Neuronal stem cell (in vitro differentiated cells): Measurements from ENCODE around the gene TMEM196.
"Not testable (repeated sequence)": the region's sequence is repeated elsewhere in the genome, so short reads cannot be mapped to it uniquely, and the experiment has no call there.

Experiments
- DNase-seq: peaks from one replicate; pipeline ENCODE4 v3.0.0-alpha.2; 2013; ENCODE audit warnings: low spot score
- H2AFZ ChIP-seq: one replicate; pipeline ENCODE4 v1.6.1; 2013; ENCODE audit warnings: mild to moderate bottlenecking, low read length, inconsistent platforms
- H2AK5ac ChIP-seq: 2 replicates; pipeline ENCODE4 v1.6.1; 2013; ENCODE audit warnings: low read depth, mild to moderate bottlenecking, inconsistent platforms, low read length, moderate library complexity, mixed read lengths
- H2BK120ac ChIP-seq: 2 replicates; pipeline ENCODE4 v1.6.1; 2013; ENCODE audit warnings: low read depth, mild to moderate bottlenecking, inconsistent platforms, low read length, moderate library complexity, mixed read lengths
- H2BK12ac ChIP-seq: one replicate; pipeline ENCODE4 v1.6.1; 2013; ENCODE audit warnings: low read length, inconsistent platforms
- H2BK15ac ChIP-seq: 2 replicates; pipeline ENCODE4 v1.6.1; 2013; ENCODE audit warnings: mild to moderate bottlenecking, low read length, inconsistent platforms, mixed read lengths
- H2BK5ac ChIP-seq: one replicate; pipeline ENCODE4 v1.6.1; 2013; ENCODE audit warnings: inconsistent platforms, mild to moderate bottlenecking, low read length, moderate library complexity
- H3K14ac ChIP-seq: one replicate; pipeline ENCODE4 v1.6.1; 2013; ENCODE audit warnings: low read length, inconsistent platforms
- H3K18ac ChIP-seq: 2 replicates; pipeline ENCODE4 v1.6.1; 2013; ENCODE audit warnings: low read length, inconsistent platforms
- H3K23ac ChIP-seq: 2 replicates; pipeline ENCODE4 v1.6.1; 2013; ENCODE audit warnings: low read depth, mild to moderate bottlenecking, mixed read lengths, low read length, inconsistent platforms; ENCODE audit not compliant: poor library complexity
- H3K27ac ChIP-seq: replicated peaks from 3 replicates; pipeline ENCODE4 v1.5.1; 2013; ENCODE audit warnings: low read length, inconsistent platforms
- H3K27me3 ChIP-seq, 3 experiments: 2 replicates each; pipeline ENCODE4 v1.6.1; 2013; ENCODE audit warnings: low read length in 3 of 3, mild to moderate bottlenecking in 2 of 3, inconsistent platforms in 1 of 3, low read depth in 1 of 3, mixed read lengths in 1 of 3, moderate library complexity in 1 of 3; ENCODE audit not compliant: control insufficient read depth in 3 of 3, insufficient read depth in 3 of 3
- H3K36me3 ChIP-seq, 2 donors: replicated peaks in 1 of 2; 2 replicates each; pipeline ENCODE4 v1.6.1; 2013; ENCODE audit warnings: low read length in 2 of 2; ENCODE audit not compliant: control insufficient read depth in 2 of 2, insufficient read depth in 2 of 2
- H3K4ac ChIP-seq: 2 replicates; pipeline ENCODE4 v1.6.1; 2013; ENCODE audit warnings: inconsistent platforms, mild to moderate bottlenecking, low read length, moderate library complexity
- H3K4me1 ChIP-seq, 2 donors: 1 replicate in 1 of 2; 2 replicates in 1 of 2; pipeline ENCODE4 v1.6.1; 2013; ENCODE audit warnings: low read length in 2 of 2, low read depth in 1 of 2; ENCODE audit not compliant: control insufficient read depth in 2 of 2, insufficient read depth in 1 of 2
- H3K4me2 ChIP-seq: one replicate; pipeline ENCODE4 v1.6.1; 2013; ENCODE audit warnings: mild to moderate bottlenecking, low read length, inconsistent platforms; ENCODE audit not compliant: insufficient read depth, poor library complexity, severe bottlenecking
- H3K4me3 ChIP-seq, 2 donors: 2 replicates each; pipeline ENCODE4 v1.5.1; 2013; ENCODE audit warnings: low read length in 2 of 2, mild to moderate bottlenecking in 2 of 2, inconsistent platforms in 1 of 2, moderate library complexity in 1 of 2
- H3K79me1 ChIP-seq: one replicate; pipeline ENCODE4 v1.6.1; 2013; ENCODE audit warnings: low read depth, mild to moderate bottlenecking, inconsistent platforms, low read length, moderate library complexity
- H3K9ac ChIP-seq: one replicate; pipeline ENCODE4 v1.6.1; 2013; ENCODE audit warnings: mild to moderate bottlenecking, low read depth, low read length, inconsistent platforms; ENCODE audit not compliant: poor library complexity
- H3K9me3 ChIP-seq, 2 donors: replicated peaks in 1 of 2; 2 replicates each; pipeline versions ENCODE3 to v1.6.1; 2013; ENCODE audit warnings: low read length in 2 of 2, mild to moderate bottlenecking in 2 of 2, inconsistent platforms in 1 of 2, low read depth in 1 of 2, mixed read lengths in 1 of 2, moderate library complexity in 1 of 2; ENCODE audit not compliant: control insufficient read depth in 2 of 2, insufficient read depth in 1 of 2
- H4K8ac ChIP-seq: one replicate; pipeline ENCODE4 v1.6.1; 2013; ENCODE audit warnings: low read depth, mild to moderate bottlenecking, inconsistent platforms, low read length, moderate library complexity
- H4K91ac ChIP-seq: one replicate; pipeline ENCODE4 v1.6.1; 2013; ENCODE audit warnings: low read length, low read depth, mild to moderate bottlenecking, inconsistent platforms; ENCODE audit not compliant: poor library complexity
- WGBS, 2 donors: extraction: QIAGEN DNeasy Blood & Tissue Kit; methylation state at CpG; one replicate each; pipeline ENCODE4 v1.1.7; 2013; ENCODE audit warnings: missing lambda C conversion rate in 2 of 2, mixed read lengths in 1 of 2; ENCODE audit not compliant: insufficient read length in 2 of 2, insufficient replicate concordance in 1 of 2; ENCODE audit errors: extremely low coverage in 2 of 2; 5-methylcytosine and 5-hydroxymethylcytosine counted together

TMEM196 gene

DNA sequence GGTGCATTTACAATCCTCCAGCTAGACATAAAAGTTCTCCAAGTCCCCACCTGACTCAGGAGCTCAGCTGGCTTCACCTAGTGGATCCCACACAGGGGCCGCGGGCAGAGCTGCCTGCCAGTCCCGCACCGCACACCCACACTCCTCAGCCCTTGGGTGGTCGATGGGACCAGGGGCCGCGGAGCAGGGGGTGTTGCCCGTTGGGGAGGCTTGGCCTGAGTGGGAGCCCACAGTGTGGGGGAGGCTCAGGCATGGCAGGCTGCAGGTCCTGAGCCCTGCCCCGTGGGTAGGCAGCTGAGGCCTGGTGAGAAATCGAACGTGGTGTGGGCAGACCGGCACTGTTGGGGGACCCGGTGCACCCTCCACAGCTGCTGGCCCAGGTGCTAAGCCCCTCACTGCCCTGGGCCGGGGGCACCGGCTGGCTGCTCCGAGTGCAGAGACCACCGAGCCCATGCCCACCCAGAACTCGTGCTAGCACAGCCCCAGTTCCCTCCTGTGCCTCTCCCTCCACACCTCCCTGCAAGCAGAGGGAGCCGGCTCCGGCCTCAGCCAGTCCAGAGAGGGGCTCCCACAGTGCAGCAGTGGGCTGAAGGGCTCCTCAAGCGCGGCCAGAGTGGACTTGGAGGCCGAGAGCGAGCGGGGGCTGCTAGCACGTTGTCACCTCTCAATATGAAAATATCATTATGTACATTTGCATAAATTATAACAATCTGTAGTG lies 81.1 kb downstream of the TMEM196 start:
- no peak overlapping the region for H2AK5ac ChIP-seq
- H2BK12ac ChIP-seq = peak overlapping the region; percentile 63
- no peak overlapping the region for H3K9ac ChIP-seq
- H2AFZ ChIP-seq = no peak overlapping the region
- DNase-seq = no peak
- H3K18ac ChIP-seq = no peak overlapping the region
- no CpG with 5 or more reads among the region's 26 CpGs for WGBS, 2 donors
- no peak overlapping the region for H2BK120ac ChIP-seq
- H3K4me2 ChIP-seq = no peak overlapping the region
- no peaks in the 10 kb centered on the region for H3K4me1 ChIP-seq
- peaks cover 0 to 9% of the 10 kb centered on the region in 2 donors for H3K36me3 ChIP-seq
- no peak overlapping the region for H2BK5ac ChIP-seq
- H3K79me1 ChIP-seq = peaks cover 3% of the 10 kb centered on the region
- H4K8ac ChIP-seq = no peak overlapping the region
- H3K27me3 ChIP-seq = no peaks in the 10 kb centered on the region
- no peak overlapping the region for H3K23ac ChIP-seq
- H2BK15ac ChIP-seq = no peak overlapping the region
- no peak overlapping the region for H4K91ac ChIP-seq
- no peak overlapping the region for H3K4me3 ChIP-seq
- no peak overlapping the region for H3K4ac ChIP-seq
- no peak overlapping the region for H3K27ac ChIP-seq
- no peak overlapping the region for H3K14ac ChIP-seq
- H3K9me3 ChIP-seq = peaks cover 0 to 3% of the 10 kb centered on the region in 2 donors

DNA sequence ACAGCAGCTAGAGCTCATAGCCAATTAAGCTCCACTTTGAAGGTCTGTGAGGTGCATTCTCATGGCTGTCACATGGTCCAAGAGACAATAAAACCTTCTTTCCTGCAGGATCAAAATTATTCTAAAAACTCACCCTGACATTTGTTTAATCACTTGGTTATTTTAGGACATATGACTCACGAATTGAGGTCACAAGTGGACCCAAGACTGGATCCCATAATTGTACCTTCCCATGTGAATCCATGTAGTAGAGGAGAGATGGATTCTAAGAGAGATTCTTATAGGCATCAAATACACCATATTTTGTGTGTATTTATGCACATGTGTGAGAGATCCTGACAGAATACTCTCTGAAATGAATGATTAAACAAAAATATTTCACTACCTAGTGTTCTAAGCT lies 82.7 kb downstream of the TMEM196 start:
- no peak overlapping the region for H2AK5ac ChIP-seq
- H3K4me2 ChIP-seq = no peak overlapping the region
- H3K4me3 ChIP-seq = no peak overlapping the region
- WGBS, 2 donors = no CpG with 5 or more reads among the region's 1 CpG
- no peaks in the 10 kb centered on the region for H3K27me3 ChIP-seq
- no peak overlapping the region for H3K23ac ChIP-seq
- H2BK15ac ChIP-seq = no peak overlapping the region
- H3K27ac ChIP-seq = no peak overlapping the region
- H3K9ac ChIP-seq = no peak overlapping the region
- no peak overlapping the region for H2BK5ac ChIP-seq
- H2BK12ac ChIP-seq = no peak overlapping the region
- no peak for DNase-seq
- H4K8ac ChIP-seq = no peak overlapping the region
- H3K9me3 ChIP-seq = peaks cover 0 to 3% of the 10 kb centered on the region in 2 donors
- H2BK120ac ChIP-seq = no peak overlapping the region
- H3K18ac ChIP-seq = no peak overlapping the region
- H4K91ac ChIP-seq = no peak overlapping the region
- H3K4ac ChIP-seq = no peak overlapping the region
- H3K79me1 ChIP-seq = peaks cover 3% of the 10 kb centered on the region
- no peaks in the 10 kb centered on the region for H3K4me1 ChIP-seq
- no peak overlapping the region for H2AFZ ChIP-seq
- H3K14ac ChIP-seq = no peak overlapping the region
- H3K36me3 ChIP-seq = no peaks in the 10 kb centered on the region

DNA sequence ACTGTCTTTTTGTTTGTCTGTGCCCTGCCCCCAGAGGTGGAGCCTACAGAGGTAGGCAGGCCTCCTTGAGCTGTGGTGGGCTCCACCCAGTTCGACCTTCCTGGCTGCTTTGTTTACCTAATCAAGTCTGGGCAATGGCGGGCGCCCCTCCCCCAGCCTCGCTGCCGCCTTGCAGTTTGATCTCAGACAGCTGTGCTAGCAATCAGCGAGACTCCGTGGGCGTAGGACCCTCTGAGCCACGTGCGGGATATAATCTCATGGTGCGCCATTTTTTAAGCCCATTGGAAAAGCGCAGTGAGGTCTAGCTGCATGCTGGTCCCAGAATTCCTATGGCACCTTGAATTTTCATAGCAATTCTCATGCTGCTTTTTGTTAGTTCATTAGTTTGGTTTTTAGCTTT lies 84.3 kb downstream of the TMEM196 start:
- not testable (repeated sequence) for H3K27ac ChIP-seq, H3K4me3 ChIP-seq, H3K9me3 ChIP-seq, H3K36me3 ChIP-seq, H2AFZ ChIP-seq, H2BK120ac ChIP-seq, DNase-seq, H3K18ac ChIP-seq, H3K4ac ChIP-seq, H2BK5ac ChIP-seq, H2BK12ac ChIP-seq, H3K14ac ChIP-seq, H2BK15ac ChIP-seq, H3K9ac ChIP-seq, H4K91ac ChIP-seq, H3K23ac ChIP-seq, H3K4me1 ChIP-seq, H4K8ac ChIP-seq, H3K79me1 ChIP-seq, H3K4me2 ChIP-seq, H3K27me3 ChIP-seq, H2AK5ac ChIP-seq
- no CpG with 5 or more reads among the region's 12 CpGs for WGBS, 2 donors

DNA sequence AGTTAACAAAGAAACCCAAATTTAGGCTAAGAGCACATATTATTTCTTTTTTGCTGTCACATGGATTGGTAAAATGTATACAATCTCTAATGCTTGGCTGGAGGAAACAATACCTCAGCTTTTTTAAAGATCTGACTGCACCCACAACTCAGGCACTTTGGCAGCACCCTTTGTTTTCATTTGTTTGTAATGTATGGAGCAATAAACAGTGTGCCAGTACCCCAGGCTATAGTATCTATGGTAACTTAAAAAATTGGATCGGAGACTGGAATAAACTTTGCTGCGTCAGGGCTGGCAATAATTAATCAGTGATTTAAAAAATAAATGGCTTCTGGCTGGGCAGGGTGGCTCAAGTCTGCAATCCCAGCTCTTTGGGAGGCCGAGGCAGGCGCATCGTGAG lies 91.8 kb downstream of the TMEM196 start:
- H3K79me1 ChIP-seq = no peaks in the 10 kb centered on the region
- no peak overlapping the region for H3K18ac ChIP-seq
- H4K91ac ChIP-seq = no peak overlapping the region
- H3K4ac ChIP-seq = no peak overlapping the region
- H3K4me1 ChIP-seq = no peaks in the 10 kb centered on the region
- H3K9me3 ChIP-seq = no peaks in the 10 kb centered on the region
- no peak overlapping the region for H4K8ac ChIP-seq
- no peak for DNase-seq
- WGBS, 2 donors = no CpG with 5 or more reads among the region's 5 CpGs
- H2AK5ac ChIP-seq = no peak overlapping the region
- H3K23ac ChIP-seq = no peak overlapping the region
- H2BK5ac ChIP-seq = no peak overlapping the region
- no peak overlapping the region for H3K27ac ChIP-seq
- no peak overlapping the region for H3K4me3 ChIP-seq
- H3K36me3 ChIP-seq = no peaks in the 10 kb centered on the region
- H2BK12ac ChIP-seq = no peak overlapping the region
- H3K4me2 ChIP-seq = no peak overlapping the region
- H3K9ac ChIP-seq = no peak overlapping the region
- no peak overlapping the region for H2BK120ac ChIP-seq
- H2BK15ac ChIP-seq = no peak overlapping the region
- no peak overlapping the region for H3K14ac ChIP-seq
- H2AFZ ChIP-seq = no peak overlapping the region
- H3K27me3 ChIP-seq = no peaks in the 10 kb centered on the region
